CD4-positive, alpha-beta memory T cell (primary cell): ENCODE measurements around the gene TMEM88. TPM values are rescaled to one million over a fixed set of nuclear protein-coding genes. Genes with fewer than 3 reads are reported as not detected.
A peak's percentile ranks its signal among the peaks of the same experiment; 100 is the strongest.

Source experiments
- CTCF ChIA-PET: fragments of 350-600 bp; sonication (Branson Sonifier 250); formaldehyde crosslinking; loops from one replicate; lab custom pipeline; 2021; ENCODE audit warnings: inconsistent platforms; ENCODE audit not compliant: partially characterized antibody; lab: Charles Lee
- POLR2A ChIA-PET: fragments of 350-600 bp; sonication (Branson Sonifier 250); formaldehyde crosslinking; loops from one replicate; lab custom pipeline; 2021; ENCODE audit not compliant: partially characterized antibody; lab: Charles Lee
- DNase-seq, 5 donors: peaks; one replicate each; pipeline versions ENCODE4 v3.0.0 to v3.0.0-alpha.2; 2020 to 2022; ENCODE audit warnings: mixed read lengths in 1 of 5
- H3K27ac ChIP-seq: one replicate; pipeline ENCODE4 v1.7.0; 2013; ENCODE audit warnings: low read depth, low read length
- H3K27me3 ChIP-seq: 2 replicates; pipeline ENCODE4 v1.7.0; 2013; ENCODE audit warnings: mild to moderate bottlenecking, low read length, moderate library complexity; ENCODE audit not compliant: insufficient read depth
- H3K36me3 ChIP-seq: 2 replicates; pipeline ENCODE4 v1.7.0; 2013; ENCODE audit warnings: mild to moderate bottlenecking, low read length, moderate library complexity; ENCODE audit not compliant: insufficient read depth
- H3K4me1 ChIP-seq: 2 replicates; pipeline ENCODE4 v1.7.0; 2013; ENCODE audit warnings: mild to moderate bottlenecking, low read length, moderate library complexity; ENCODE audit not compliant: insufficient read depth
- H3K4me3 ChIP-seq, 2 donors: one replicate each; pipeline ENCODE4 v1.7.0; 2013; ENCODE audit warnings: low read length in 2 of 2, mild to moderate bottlenecking in 1 of 2
- H3K9me3 ChIP-seq, 2 donors: one replicate each; pipeline ENCODE4 v1.7.0; 2013; ENCODE audit warnings: low read length in 2 of 2, control low read depth in 1 of 2; ENCODE audit not compliant: control insufficient read depth in 1 of 2
- H3K27ac Mint-ChIP-seq, 7 donors: one replicate each; pipeline ENCODE4 v1.8.0; 2020 to 2021; ENCODE audit warnings: mixed read lengths in 7 of 7, mild to moderate bottlenecking in 6 of 7, inconsistent platforms in 3 of 7, moderate library complexity in 3 of 7
- H3K27me3 Mint-ChIP-seq, 2 donors: one replicate each; pipeline ENCODE4 v1.8.0; 2020 to 2021; ENCODE audit warnings: mixed read lengths in 2 of 2
- H3K36me3 Mint-ChIP-seq, 2 donors: one replicate each; pipeline ENCODE4 v1.8.0; 2020 to 2021; ENCODE audit warnings: mixed read lengths in 2 of 2, inconsistent platforms in 1 of 2, mild to moderate bottlenecking in 1 of 2
- H3K4me1 Mint-ChIP-seq, 4 donors: one replicate each; pipeline ENCODE4 v1.8.0; 2020 to 2021; ENCODE audit warnings: mixed read lengths in 4 of 4, mild to moderate bottlenecking in 1 of 4
- H3K4me3 Mint-ChIP-seq, 8 donors: one replicate each; pipeline ENCODE4 v1.8.0; 2020 to 2021; ENCODE audit warnings: mixed read lengths in 8 of 8, mild to moderate bottlenecking in 7 of 8, moderate library complexity in 6 of 8, inconsistent platforms in 3 of 8
- H3K9me3 Mint-ChIP-seq, 8 donors: one replicate each; pipeline ENCODE4 v1.8.0; 2020 to 2021; ENCODE audit warnings: mixed read lengths in 8 of 8, mild to moderate bottlenecking in 5 of 8, inconsistent platforms in 3 of 8, moderate library complexity in 1 of 8
- intact Hi-C: fragments of 100-400 bp; cut with micrococcal nuclease; formaldehyde crosslinking; loops from one replicate; pipeline ENCODE4 v1.15.1; 2023
- polyA plus RNA-seq, 2 donors: library from polyadenylated mRNA; unstranded; fragments of 300-500 nt; fragmentation: Illumina TruSeq; gene quantifications; one replicate each; pipeline ENCODE4 v1.2.3, GENCODE V29; 2021
- total RNA-seq, 2 experiments: library from RNA; stranded (reverse); gene quantifications; one replicate each; pipeline ENCODE4 v1.2.3, GENCODE V29; 2021

TMEM88 gene
- total and polyA plus RNA-seq, 4 experiments from 2014 or later, result 6.2 to 7.9 TPM; not detected in 2

GRCh38 chr17:7814969-7815368 lies 39.9 kb upstream of the TMEM88 start:
- H3K4me3 ChIP-seq, result no peak overlapping the region
- no peaks in the 10 kb centered on the region for H3K27me3 ChIP-seq
- POLR2A ChIA-PET, result no interaction called here
- H3K36me3 ChIP-seq, result no peaks in the 10 kb centered on the region
- CTCF ChIA-PET, result interaction anchor here (1.7 kb wide), 1 partner anchor 246 kb away, joined by 4 read pairs; no protein-coding TSS in a partner anchor
- no peak for DNase-seq
- H3K36me3 Mint-ChIP-seq, result no peaks in the 10 kb centered on the region
- intact Hi-C loops, result no loop called here
- no peaks in the 10 kb centered on the region for H3K9me3 Mint-ChIP-seq
- H3K9me3 ChIP-seq, result no peaks in the 10 kb centered on the region
- H3K27ac ChIP-seq, result no peak overlapping the region
- H3K27me3 Mint-ChIP-seq, result no peaks in the 10 kb centered on the region
- H3K27ac Mint-ChIP-seq, result no peak overlapping the region
- no peaks in the 10 kb centered on the region for H3K4me1 ChIP-seq
- no peak overlapping the region for H3K4me3 Mint-ChIP-seq
- H3K4me1 Mint-ChIP-seq, result peaks cover 0 to 2% (median 0%) of the 10 kb centered on the region in 4 donors

GRCh38 chr17:7816926-7817642 lies 37.8 kb upstream of the TMEM88 start:
- Mint-ChIP-seq H3K27me3 (no peaks in the 10 kb centered on the region), H3K9me3 (no peaks in the 10 kb centered on the region), H3K4me1 (no peaks in the 10 kb centered on the region), H3K4me3 (no peak overlapping the region), H3K36me3 (no peaks in the 10 kb centered on the region), H3K27ac (peak overlapping the region in 1 of 7 donors; percentile 32)
- no peaks in the 10 kb centered on the region for H3K36me3 ChIP-seq
- no peak for DNase-seq
- ChIA-PET POLR2A (no interaction called here), CTCF (interaction anchor here (1.1 to 2.2 kb wide), 3 partner anchors 16 to 224 kb away, joined by 3 to 5 read pairs (median 4); partner anchors contain the start of gene KDM6B)
- H3K27me3 ChIP-seq, result no peaks in the 10 kb centered on the region
- H3K4me3 ChIP-seq, result no peak overlapping the region
- H3K27ac ChIP-seq, result no peak overlapping the region
- intact Hi-C loops, result no loop called here
- no peaks in the 10 kb centered on the region for H3K4me1 ChIP-seq
- no peaks in the 10 kb centered on the region for H3K9me3 ChIP-seq

GRCh38 chr17:7817643-7817964 lies 37.3 kb upstream of the TMEM88 start:
- no peak overlapping the region for H3K27ac Mint-ChIP-seq
- H3K9me3 Mint-ChIP-seq, result no peaks in the 10 kb centered on the region
- H3K4me1 Mint-ChIP-seq, result no peaks in the 10 kb centered on the region
- no peaks in the 10 kb centered on the region for H3K36me3 Mint-ChIP-seq
- no peaks in the 10 kb centered on the region for H3K9me3 ChIP-seq
- CTCF ChIA-PET, result interaction anchor here (1.4 to 2.2 kb wide), 2 partner anchors 16 to 224 kb away, joined by 3 to 5 read pairs; partner anchors contain the start of gene KDM6B
- no peak overlapping the region for H3K4me3 Mint-ChIP-seq
- H3K27me3 ChIP-seq, result no peaks in the 10 kb centered on the region
- intact Hi-C loops, result no loop called here
- no peak overlapping the region for H3K4me3 ChIP-seq
- DNase-seq, result no peak
- H3K27ac ChIP-seq, result no peak overlapping the region
- no peaks in the 10 kb centered on the region for H3K36me3 ChIP-seq
- no peaks in the 10 kb centered on the region for H3K4me1 ChIP-seq
- H3K27me3 Mint-ChIP-seq, result no peaks in the 10 kb centered on the region
- POLR2A ChIA-PET, result no interaction called here

DNA sequence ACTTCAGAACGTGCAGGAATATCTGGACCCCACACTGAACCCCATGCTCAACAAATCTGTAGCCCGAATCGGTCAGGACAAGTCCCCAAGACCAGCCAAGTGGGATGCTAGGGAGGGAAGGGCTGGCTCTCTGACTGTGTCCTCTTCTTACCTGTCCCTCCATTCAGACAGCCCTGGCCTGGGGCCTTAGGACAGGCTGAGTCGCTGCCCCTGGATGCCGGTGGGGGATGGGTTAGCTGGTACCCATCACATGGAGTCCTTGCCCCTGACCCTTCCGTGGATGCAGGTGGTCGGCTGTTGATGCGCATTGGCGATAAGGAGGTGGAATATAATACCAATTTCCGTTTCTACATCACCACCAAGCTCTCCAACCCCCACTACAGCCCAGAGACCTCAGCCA lies 36.8 kb upstream of the TMEM88 start:
- Histone ChIP-seq H3K4me1 (no peaks in the 10 kb centered on the region), H3K27ac (no peak overlapping the region), H3K27me3 (no peaks in the 10 kb centered on the region), H3K4me3 (no peak overlapping the region), H3K36me3 (no peaks in the 10 kb centered on the region), H3K9me3 (no peaks in the 10 kb centered on the region)
- Mint-ChIP-seq H3K27me3 (no peaks in the 10 kb centered on the region), H3K27ac (no peak overlapping the region), H3K4me3 (no peak overlapping the region), H3K9me3 (no peaks in the 10 kb centered on the region), H3K4me1 (no peaks in the 10 kb centered on the region), H3K36me3 (no peaks in the 10 kb centered on the region)
- DNase-seq, result no peak
- CTCF ChIA-PET, result interaction anchor here (1.1 to 2.3 kb wide), 4 partner anchors 8 to 223 kb away, joined by 3 to 12 read pairs (median 4); no protein-coding TSS in a partner anchor
- intact Hi-C loops, result no loop called here
- POLR2A ChIA-PET, result no interaction called here

DNA sequence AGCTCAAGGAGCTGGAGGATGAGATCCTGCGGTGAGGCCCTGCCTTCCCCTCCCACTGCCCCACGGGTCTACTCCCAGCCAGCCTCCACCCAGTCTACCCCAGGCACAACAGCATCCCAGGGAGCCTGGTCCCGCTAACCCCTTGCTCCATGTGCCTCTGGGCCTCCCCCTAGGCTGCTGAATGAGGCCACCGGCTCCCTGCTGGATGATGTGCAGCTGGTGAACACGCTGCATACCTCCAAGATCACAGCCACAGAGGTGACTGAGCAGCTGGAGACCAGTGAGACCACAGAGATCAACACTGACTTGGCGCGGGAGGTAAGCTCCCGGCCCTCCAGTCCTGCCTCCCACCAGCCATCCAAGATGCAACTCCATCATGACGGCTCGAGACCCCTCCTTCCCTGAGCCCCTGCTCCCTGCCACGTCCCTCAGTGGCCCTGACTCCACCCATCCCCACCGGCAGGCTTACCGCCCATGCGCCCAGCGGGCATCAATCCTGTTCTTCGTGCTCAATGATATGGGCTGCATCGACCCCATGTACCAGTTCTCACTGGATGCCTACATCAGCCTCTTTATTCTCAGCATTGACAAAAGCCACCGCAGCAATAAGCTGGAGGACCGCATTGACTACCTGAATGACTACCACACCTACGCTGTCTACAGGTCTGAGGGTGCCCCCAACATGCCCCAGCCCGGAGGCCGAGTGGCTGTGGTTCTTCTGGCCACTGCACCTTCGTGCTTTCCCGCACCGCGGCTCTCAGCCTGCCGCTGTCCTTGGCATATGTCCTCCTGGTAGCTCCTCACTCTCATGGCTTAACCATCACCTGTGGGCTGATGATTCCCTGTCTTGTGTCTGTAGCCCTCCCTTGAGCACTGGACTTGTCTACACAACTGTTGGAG lies 35.9 kb upstream of the TMEM88 start:
- Mint-ChIP-seq H3K27me3 (no peaks in the 10 kb centered on the region), H3K9me3 (no peaks in the 10 kb centered on the region), H3K4me1 (no peaks in the 10 kb centered on the region), H3K36me3 (no peaks in the 10 kb centered on the region), H3K27ac (no peak overlapping the region), H3K4me3 (no peak overlapping the region)
- Histone ChIP-seq H3K27me3 (no peaks in the 10 kb centered on the region), H3K27ac (no peak overlapping the region), H3K36me3 (no peaks in the 10 kb centered on the region), H3K4me1 (no peaks in the 10 kb centered on the region), H3K4me3 (no peak overlapping the region), H3K9me3 (no peaks in the 10 kb centered on the region)
- intact Hi-C loops, result no loop called here
- CTCF ChIA-PET, result interaction anchor here (1.1 to 2.3 kb wide), 5 partner anchors 9 to 222 kb away, joined by 3 to 12 read pairs (median 4); no protein-coding TSS in a partner anchor
- POLR2A ChIA-PET, result no interaction called here
- no peak for DNase-seq

- H3K4me1 Mint-ChIP-seq, result peaks cover 0 to 1% (median 0%) of the 10 kb centered on the region in 4 donors
- Histone ChIP-seq H3K9me3 (no peaks in the 10 kb centered on the region), H3K4me1 (no peaks in the 10 kb centered on the region), H3K27me3 (no peaks in the 10 kb centered on the region), H3K36me3 (no peaks in the 10 kb centered on the region), H3K4me3 (no peak overlapping the region), H3K27ac (no peak overlapping the region)
- no peak overlapping the region for H3K4me3 Mint-ChIP-seq
- ChIA-PET POLR2A (interaction anchor here (1.2 kb wide), 1 partner anchor 37 kb away, joined by 4 read pairs; the partner anchor contains the start of genes CYB5D1 and NAA38), CTCF (interaction anchor here (1.1 to 2.3 kb wide), 4 partner anchors 13 to 170 kb away, joined by 3 to 12 read pairs (median 4); no protein-coding TSS in a partner anchor)
- no peaks in the 10 kb centered on the region for H3K27me3 Mint-ChIP-seq
- intact Hi-C loops, result no loop called here
- H3K36me3 Mint-ChIP-seq, result no peaks in the 10 kb centered on the region
- no peaks in the 10 kb centered on the region for H3K9me3 Mint-ChIP-seq
- DNase-seq, result no peak
- H3K27ac Mint-ChIP-seq, result peak overlapping the region in 1 of 7 donors; percentile 7
Observed at GRCh38 chr17:7820231-7820630, 34.6 kb upstream of the TMEM88 start.

DNA sequence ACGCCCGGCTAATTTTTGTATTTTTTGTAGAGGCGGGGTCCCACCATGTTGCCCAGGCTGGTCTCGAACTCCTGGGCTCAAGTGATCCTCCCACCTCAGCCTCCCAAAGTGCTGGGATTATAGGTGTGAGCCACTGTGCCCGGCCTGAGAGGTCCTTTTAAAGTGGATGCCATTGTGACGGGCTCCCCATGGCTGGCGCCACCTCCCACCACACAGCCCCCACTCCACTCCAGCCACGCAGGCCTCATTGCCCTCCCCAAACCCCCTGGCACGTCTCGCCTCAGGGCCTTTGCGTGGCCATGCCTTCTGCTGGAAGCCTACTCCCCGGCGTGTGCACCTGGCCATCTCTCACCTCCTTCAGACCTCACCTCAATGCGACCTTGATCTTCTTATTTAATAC lies 32.7 kb upstream of the TMEM88 start:
- intact Hi-C loops, result loop anchor here (1.0 kb wide), 6 partner anchors 12 to 235 kb away; partner anchors contain the start of gene KDM6B
- no peak for DNase-seq
- H3K4me3 Mint-ChIP-seq, result no peak overlapping the region

More for the DNA sequence above, 32.7 kb upstream of the TMEM88 start:
- ChIA-PET POLR2A (interaction anchor here (1.6 to 2.0 kb wide), 2 partner anchors 28 to 35 kb away, joined by 5 to 6 read pairs; partner anchors contain the start of gene NAA38), CTCF (interaction anchor here (0.6 to 1.9 kb wide), 5 partner anchors 20 to 168 kb away, joined by 4 to 10 read pairs (median 4); no protein-coding TSS in a partner anchor)
- no peak overlapping the region for H3K27ac ChIP-seq
- Mint-ChIP-seq H3K27ac (no peak overlapping the region), H3K9me3 (no peaks in the 10 kb centered on the region), H3K27me3 (no peaks in the 10 kb centered on the region), H3K36me3 (no peaks in the 10 kb centered on the region), H3K4me1 (peaks cover 0 to 3% (median 0%) of the 10 kb centered on the region in 4 donors)
- H3K36me3 ChIP-seq, result no peaks in the 10 kb centered on the region
- no peaks in the 10 kb centered on the region for H3K27me3 ChIP-seq
- H3K4me1 ChIP-seq, result no peaks in the 10 kb centered on the region
- H3K9me3 ChIP-seq, result no peaks in the 10 kb centered on the region
- no peak overlapping the region for H3K4me3 ChIP-seq
